ENCODE measurements around the gene C19orf33. TPM values are rescaled to one million over a fixed set of nuclear protein-coding genes. Genes with fewer than 3 reads are reported as not detected.

The C19orf33 gene
- total RNA-seq, 1 experiment from 2014 or later = 135 TPM

DNA sequence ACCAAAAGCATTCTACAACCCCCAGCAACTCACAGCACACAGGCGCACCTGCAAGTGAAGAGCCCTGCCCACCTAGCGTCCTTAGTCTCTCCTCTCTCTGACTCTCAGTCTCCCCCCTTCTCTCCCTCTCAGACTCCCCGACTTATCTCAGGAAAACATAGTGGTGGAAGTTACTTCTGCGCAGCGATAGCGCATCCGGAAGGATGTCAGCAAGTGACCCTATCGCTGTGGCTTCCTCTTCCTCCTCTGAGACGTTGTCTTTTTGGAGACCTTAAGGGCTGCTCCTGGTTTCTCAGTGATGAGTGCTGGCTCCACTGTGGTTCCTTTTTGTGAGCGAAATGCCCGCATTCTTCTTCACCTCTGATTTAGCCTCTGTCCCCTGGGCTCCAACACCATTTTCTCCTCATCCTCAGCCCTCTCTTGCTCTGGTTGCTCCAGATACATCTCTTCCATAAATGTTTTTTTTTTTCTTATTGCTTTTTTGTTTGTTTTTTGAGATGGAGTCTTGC lies 13.1 kb downstream of the C19orf33 start:
- Histone ChIP-seq H3K4me2 (ENCODE audit: low read length) (peak overlapping the region; percentile 92; the same call in 1 of the 2 replicates), H3K9me3 (ENCODE audit: control insufficient read depth in 1 of 2, insufficient read depth in 1 of 2, low read depth in 1 of 2, low read length in 2 of 2) (no peaks in the 10 kb centered on the region), H2AFZ (ENCODE audit: low read depth, low read length, poor library complexity, severe bottlenecking) (no peak overlapping the region), H3K36me3 (ENCODE audit: control insufficient read depth in 1 of 2, insufficient read depth in 2 of 2, low read length in 2 of 2) (no peaks in the 10 kb centered on the region), H3K9me2 (ENCODE audit: insufficient read depth) (no peaks in the 10 kb centered on the region), H3K4me3 (replicated peaks in 1 of 2; ENCODE audit: low read depth in 1 of 2, low read length in 2 of 2) (no peak overlapping the region), H3K79me2 (ENCODE audit: insufficient read depth, low read length) (peaks cover 41% of the 10 kb centered on the region), H3K4me1 (ENCODE audit: control insufficient read depth in 1 of 2, insufficient read depth in 2 of 2, low read length in 2 of 2) (peaks cover 17 to 48% of the 10 kb centered on the region in 2 experiments), H3K9ac (ENCODE audit: low read length) (no peak overlapping the region), H3K27me3 (ENCODE audit: insufficient read depth, low read length) (no peaks in the 10 kb centered on the region), H3K27ac (ENCODE audit: low read depth, low read length) (no peak overlapping the region), H4K20me1 (ENCODE audit: insufficient read depth) (no peaks in the 10 kb centered on the region)
- POLR2A ChIA-PET = no interaction called here
- DNase-seq (ENCODE audit: low read depth, low spot score) = no peak
- CTCF ChIA-PET = no interaction called here
- no TSS peak for BruUV-seq (replicated peaks)
- intact Hi-C loops (cut with micrococcal nuclease) = no loop called here
- RAD21 ChIA-PET (ENCODE audit: low non-redundant PET in 1 of 2, low total read pairs in 2 of 2, uncharacterized antibody in 2 of 2, unreplicated experiment in 2 of 2) = no interaction called here
- ATAC-seq = no peak
- TF ChIP-seq JUND (IDR thresholded peaks at IDR 0.05) (no peak), CBX3 (IDR thresholded peaks at IDR 0.05; ENCODE audit: low read depth) (no peak), ZNF274 (IDR thresholded peaks at IDR 0.05; ENCODE audit: low read depth, low read length) (no peak), TCF7L2 (IDR thresholded peaks at IDR 0.05; ENCODE audit: borderline replicate concordance, extremely low read depth, insufficient read depth, insufficient read length) (no peak), YY1 (IDR thresholded peaks at IDR 0.05; ENCODE audit: extremely low read depth, insufficient replicate concordance, low read depth, low read length) (no peak), SRF (IDR thresholded peaks at IDR 0.05; ENCODE audit: low read depth) (no peak), EZH2phosphoT487 (IDR thresholded peaks at IDR 0.05; ENCODE audit: borderline replicate concordance) (no peak), EGR1 (IDR thresholded peaks at IDR 0.05; ENCODE audit: low read depth) (no peak)
- TF ChIP-seq, protein P1, sequence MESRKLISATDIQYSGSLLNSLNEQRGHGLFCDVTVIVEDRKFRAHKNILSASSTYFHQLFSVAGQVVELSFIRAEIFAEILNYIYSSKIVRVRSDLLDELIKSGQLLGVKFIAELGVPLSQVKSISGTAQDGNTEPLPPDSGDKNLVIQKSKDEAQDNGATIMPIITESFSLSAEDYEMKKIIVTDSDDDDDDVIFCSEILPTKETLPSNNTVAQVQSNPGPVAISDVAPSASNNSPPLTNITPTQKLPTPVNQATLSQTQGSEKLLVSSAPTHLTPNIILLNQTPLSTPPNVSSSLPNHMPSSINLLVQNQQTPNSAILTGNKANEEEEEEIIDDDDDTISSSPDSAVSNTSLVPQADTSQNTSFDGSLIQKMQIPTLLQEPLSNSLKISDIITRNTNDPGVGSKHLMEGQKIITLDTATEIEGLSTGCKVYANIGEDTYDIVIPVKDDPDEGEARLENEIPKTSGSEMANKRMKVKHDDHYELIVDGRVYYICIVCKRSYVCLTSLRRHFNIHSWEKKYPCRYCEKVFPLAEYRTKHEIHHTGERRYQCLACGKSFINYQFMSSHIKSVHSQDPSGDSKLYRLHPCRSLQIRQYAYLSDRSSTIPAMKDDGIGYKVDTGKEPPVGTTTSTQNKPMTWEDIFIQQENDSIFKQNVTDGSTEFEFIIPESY (IDR thresholded peaks at IDR 0.05; ENCODE audit: extremely low read depth, insufficient replicate concordance, low read length) = no peak
- TF ChIP-seq, protein P2, sequence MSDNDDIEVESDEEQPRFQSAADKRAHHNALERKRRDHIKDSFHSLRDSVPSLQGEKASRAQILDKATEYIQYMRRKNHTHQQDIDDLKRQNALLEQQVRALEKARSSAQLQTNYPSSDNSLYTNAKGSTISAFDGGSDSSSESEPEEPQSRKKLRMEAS (IDR thresholded peaks at IDR 0.05) = no peak
